Measurements from ENCODE around the gene AOAH. TPM values are rescaled to one million over a fixed set of nuclear protein-coding genes. Genes with fewer than 3 reads are reported as not detected.
A peak's percentile ranks its signal among the peaks of the same experiment; 100 is the strongest.

AOAH gene
- total RNA-seq, 1 experiment from 2014 or later: 0.39 TPM

GRCh38 chr7:36568452-36568849 lies 155.8 kb downstream of the AOAH start:
- Histone ChIP-seq H2AK5ac (ENCODE audit: insufficient read length, low read length) (no peak overlapping the region), H2BK120ac (ENCODE audit: low read depth, low read length, poor library complexity, severe bottlenecking) (no peak overlapping the region), H3K4me2 (ENCODE audit: insufficient read depth, insufficient read length, low read length) (no peak overlapping the region), H3K23ac (ENCODE audit: insufficient read length, low read depth, low read length) (no peak overlapping the region), H4K20me1 (ENCODE audit: control insufficient read depth, insufficient read depth, insufficient read length) (no peaks in the 10 kb centered on the region), H3K23me2 (ENCODE audit: insufficient read length, low read depth, low read length, poor library complexity, severe bottlenecking) (no peaks in the 10 kb centered on the region), H2AFZ (ENCODE audit: low read length) (no peak overlapping the region), H3K79me2 (ENCODE audit: insufficient read depth, low read length) (no peaks in the 10 kb centered on the region), H3K18ac (ENCODE audit: insufficient read length, low read depth, low read length) (no peak overlapping the region), H4K8ac (replicated peaks; ENCODE audit: insufficient read length, low read depth, low read length) (no peak overlapping the region), H3K27me3 (ENCODE audit: insufficient read depth, low read length) (no peaks in the 10 kb centered on the region), H3K56ac (ENCODE audit: insufficient read length, low read depth, low read length) (no peak overlapping the region), H2BK15ac (ENCODE audit: low read depth, low read length) (no peak overlapping the region), H2BK5ac (ENCODE audit: insufficient read length, low read length) (no peak overlapping the region), H3K4me1 (ENCODE audit: insufficient read depth, low read length) (peaks cover 12% of the 10 kb centered on the region), H2BK12ac (ENCODE audit: insufficient read length, low read depth, low read length) (no peak overlapping the region), H3T11ph (ENCODE audit: low read length) (no peak overlapping the region), H4K5ac (ENCODE audit: insufficient read length, low read depth, low read length) (no peak overlapping the region), H4K91ac (ENCODE audit: insufficient read length, low read depth, low read length) (no peak overlapping the region), H3K9ac (ENCODE audit: extremely low read depth, insufficient read length, low read length) (no peak overlapping the region), H2BK20ac (ENCODE audit: low read depth, low read length, poor library complexity, severe bottlenecking) (no peak overlapping the region), H3K9me3 (ENCODE audit: control insufficient read depth, low read depth, low read length) (no peaks in the 10 kb centered on the region), H3K4ac (ENCODE audit: low read depth, low read length) (no peak overlapping the region), H3K14ac (ENCODE audit: insufficient read depth, low read length) (no peak overlapping the region), H3K27ac (ENCODE audit: insufficient read length, low read depth, low read length) (peak overlapping the region; percentile 54), H3K79me1 (ENCODE audit: insufficient read depth, low read depth, low read length, poor library complexity, severe bottlenecking) (no peaks in the 10 kb centered on the region)
- peak overlapping the region; percentile 88 to 98 (median 98) for H3K27ac Mint-ChIP-seq
- H3K4me1 Mint-ChIP-seq: peaks cover 55 to 61% of the 10 kb centered on the region in 2 experiments
- peaks cover 13 to 14% of the 10 kb centered on the region in 2 experiments; a peak in 4 of 5 replicates for H3K9me3 Mint-ChIP-seq
- H3K27me3 Mint-ChIP-seq (ENCODE audit: low read depth): no peaks in the 10 kb centered on the region
- peak overlapping the region in 1 of 2 experiments; percentile 41; a peak in 2 of 5 replicates for H3K4me3 Mint-ChIP-seq
- no peak for DNase-seq
- no peak for TF ChIP-seq CTCF (conservative IDR thresholded peaks at IDR 0.05)
- no CpG with 5 or more reads among the region's 1 CpG for whole genome bisulfite sequencing (ENCODE audit: extremely low coverage, insufficient read length, low lambda C conversion rate)
- peaks cover 0 to 25% (median 7%) of the 10 kb centered on the region in 3 experiments; a peak in 4 of 7 replicates for H3K36me3 Mint-ChIP-seq (ENCODE audit: insufficient read depth in 1 of 3, low read depth in 3 of 3)

Measured in H9 (cell line).